ENCODE data around the gene GNS.

The GNS gene

GRCh38 chr12:64792128-64792527, 32.9 kb upstream of the GNS start:
- no peak for TF ChIP-seq CTCF (IDR thresholded peaks at IDR 0.05; ENCODE audit: control insufficient read depth, insufficient read depth, low read depth, low read length, missing control alignments)
- no peak overlapping the region for H3K4me3 ChIP-seq (ENCODE audit: control insufficient read depth, low read depth, low read length)
- DNase-seq (ENCODE audit: low read depth) = no peak

- no peak for DNase-seq (ENCODE audit: low read depth)
- TF ChIP-seq CTCF (IDR thresholded peaks at IDR 0.05; ENCODE audit: control insufficient read depth, insufficient read depth, low read depth, low read length, missing control alignments) = no peak
- no peak overlapping the region for H3K4me3 ChIP-seq (ENCODE audit: control insufficient read depth, low read depth, low read length)
These were observed 31.8 kb upstream of the GNS start for GRCh38 chr12:64791036-64791435.

DNA sequence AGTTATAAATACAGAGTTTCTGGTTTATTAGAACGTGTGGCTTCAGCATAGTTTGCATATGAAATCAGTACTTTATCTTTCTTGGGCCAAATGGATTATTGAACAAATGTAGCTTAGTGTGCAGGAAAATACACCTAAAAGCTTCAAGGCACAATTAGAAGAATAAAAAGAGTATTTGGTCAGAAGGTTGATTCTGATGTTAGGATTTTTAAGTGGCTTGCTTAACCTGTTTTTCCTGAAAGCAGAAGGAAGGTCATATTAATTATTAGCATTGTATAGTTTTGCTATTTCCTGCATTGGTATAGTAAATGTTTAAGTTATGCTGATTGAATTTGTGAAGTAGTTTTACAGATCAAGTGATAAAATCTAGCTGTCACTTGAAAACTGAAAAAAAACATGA, 31.0 kb upstream of the GNS start:
- no peak for TF ChIP-seq CTCF (IDR thresholded peaks at IDR 0.05; ENCODE audit: control insufficient read depth, insufficient read depth, low read depth, low read length, missing control alignments)
- DNase-seq (ENCODE audit: low read depth) = no peak
- no peak overlapping the region for H3K4me3 ChIP-seq (ENCODE audit: control insufficient read depth, low read depth, low read length)

DNA sequence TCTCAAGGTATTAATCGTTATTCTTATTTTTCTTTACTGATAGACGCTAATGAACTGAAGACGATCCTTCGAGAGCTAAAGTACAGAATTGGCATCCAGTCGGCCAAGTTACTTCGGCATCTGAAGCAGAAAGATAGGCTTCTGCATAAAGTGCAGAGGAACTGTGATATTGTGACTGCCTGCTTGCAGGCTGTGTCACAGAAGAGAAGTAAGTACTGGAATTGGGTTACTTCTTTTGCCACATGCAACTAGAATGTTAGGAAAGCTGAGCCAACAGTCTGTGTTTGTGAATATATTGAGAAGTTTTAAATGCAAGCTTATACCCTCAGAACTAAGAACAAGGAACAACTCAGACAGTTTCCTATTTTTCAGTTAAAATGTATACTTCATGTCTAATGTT, 26.6 kb upstream of the GNS start:
- no peak overlapping the region for H3K4me3 ChIP-seq (ENCODE audit: control insufficient read depth, low read depth, low read length)
- DNase-seq (ENCODE audit: low read depth) = no peak
- no peak for TF ChIP-seq CTCF (IDR thresholded peaks at IDR 0.05; ENCODE audit: control insufficient read depth, insufficient read depth, low read depth, low read length, missing control alignments)

- no peak for TF ChIP-seq CTCF (IDR thresholded peaks at IDR 0.05; ENCODE audit: control insufficient read depth, insufficient read depth, low read depth, low read length, missing control alignments)
- DNase-seq (ENCODE audit: low read depth) = no peak
- H3K4me3 ChIP-seq (ENCODE audit: control insufficient read depth, low read depth, low read length) = no peak overlapping the region
These were observed 23.1 kb upstream of the GNS start for GRCh38 chr12:64782191-64782876.

GRCh38 chr12:64781280-64782190, 22.3 kb upstream of the GNS start:
- TF ChIP-seq CTCF (IDR thresholded peaks at IDR 0.05; ENCODE audit: control insufficient read depth, insufficient read depth, low read depth, low read length, missing control alignments) = no peak
- no peak overlapping the region for H3K4me3 ChIP-seq (ENCODE audit: control insufficient read depth, low read depth, low read length)
- no peak for DNase-seq (ENCODE audit: low read depth)

All from AG09309 (cell line).